Measurements from ENCODE around the gene PATL2. TPM values are rescaled to one million over a fixed set of nuclear protein-coding genes. Genes with fewer than 3 reads are reported as not detected.
"Not testable (repeated sequence)": the region's sequence is repeated elsewhere in the genome, so short reads cannot be mapped to it uniquely, and the experiment has no call there.

Gene PATL2
- polyA plus RNA-seq, 10 donors, result 0.55 to 2.1 (median 0.98) TPM

GRCh38 chr15:44654858-44655257 is 56.3 kb downstream of the PATL2 start:
- no peak for DNase-seq

- DNase-seq, result no peak
Measured at GRCh38 chr15:44647637-44648036, 63.5 kb downstream of the PATL2 start.

- no peak for DNase-seq
Measured at GRCh38 chr15:44647036-44647435, 64.1 kb downstream of the PATL2 start.

DNA sequence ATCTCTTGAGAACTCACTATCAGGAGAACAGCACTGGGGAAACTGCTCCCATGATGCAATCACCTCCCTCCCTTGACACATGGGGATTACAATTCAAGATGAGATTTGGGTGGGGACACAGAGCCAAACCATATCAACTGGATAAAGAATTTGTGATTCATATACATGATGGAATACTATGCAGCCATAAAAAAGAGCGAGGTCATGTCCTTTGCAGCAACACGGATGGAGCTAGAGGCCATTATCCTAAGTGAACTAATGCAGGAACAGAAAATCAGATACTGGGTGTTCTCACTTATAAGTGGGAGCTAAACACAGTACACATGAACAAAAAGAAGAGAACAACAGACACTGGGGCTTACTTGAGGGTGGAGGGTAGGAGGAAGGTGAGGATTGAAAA is 64.7 kb downstream of the PATL2 start:
- no peak for DNase-seq

DNA sequence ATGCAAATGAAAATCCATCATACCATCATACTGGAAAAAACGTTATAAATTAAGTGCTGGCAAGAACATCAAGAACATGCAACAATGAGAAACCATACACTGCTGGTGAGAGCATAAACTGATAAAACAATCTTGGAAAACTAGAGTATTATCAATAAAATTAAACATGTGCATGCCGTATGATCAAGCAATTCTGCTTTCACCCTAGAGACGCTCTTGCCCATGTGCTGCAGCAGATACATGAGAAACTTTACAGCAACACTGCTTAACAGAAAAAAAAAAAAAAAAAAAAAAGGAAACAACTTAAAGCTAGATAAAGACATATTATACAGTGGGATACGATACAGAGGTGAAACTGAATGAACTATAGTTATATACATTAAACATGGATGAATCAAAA is 69.5 kb downstream of the PATL2 start:
- DNase-seq, result no peak

GRCh38 chr15:44636976-44637375 is 74.1 kb downstream of the PATL2 start:
- DNase-seq, result no peak

DNA sequence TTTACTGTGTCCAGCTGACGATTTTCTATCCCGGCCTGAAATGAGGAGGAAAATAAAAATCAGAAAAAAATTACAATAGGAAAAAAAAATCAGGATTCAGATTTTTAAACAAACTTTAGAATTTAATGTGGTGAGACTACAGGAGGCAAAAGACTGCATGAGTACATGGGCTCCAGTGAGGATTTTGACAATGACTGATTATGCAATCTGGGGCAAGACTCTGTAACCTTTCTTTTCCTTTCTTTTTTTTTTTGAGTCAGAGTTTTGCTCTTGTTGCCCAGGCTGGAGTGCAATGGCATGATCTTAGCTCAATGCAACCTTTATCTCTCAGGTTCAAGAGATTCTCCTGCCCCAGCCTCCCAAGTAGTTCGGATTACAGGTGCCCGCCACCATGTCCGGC is 77.5 kb downstream of the PATL2 start:
- DNase-seq, result no peak

- DNase-seq, result not testable (repeated sequence)
Measured at GRCh38 chr15:44625286-44625685, 85.8 kb downstream of the PATL2 start.

DNA sequence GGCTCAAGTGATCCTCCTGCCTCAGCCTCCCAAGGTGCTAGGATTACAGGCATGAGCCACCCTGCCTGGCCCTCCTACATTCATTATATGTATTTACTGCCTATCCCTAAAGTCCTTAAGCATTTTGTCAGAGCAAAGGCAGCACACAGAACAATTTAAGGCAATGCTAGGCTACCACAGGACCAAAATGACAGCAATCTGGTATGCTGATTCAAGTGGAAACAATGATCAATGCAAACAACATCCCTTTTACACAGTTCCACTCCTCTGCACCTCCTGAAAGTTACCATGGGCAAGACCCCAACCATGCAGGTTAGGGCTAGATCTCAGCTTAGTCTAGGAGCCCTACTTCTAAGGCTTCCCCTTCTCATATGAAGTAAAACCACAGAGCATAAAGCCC is 87.9 kb downstream of the PATL2 start:
- no peak for DNase-seq

GRCh38 chr15:44620081-44620480 is 91.0 kb downstream of the PATL2 start:
- no peak for DNase-seq

DNA sequence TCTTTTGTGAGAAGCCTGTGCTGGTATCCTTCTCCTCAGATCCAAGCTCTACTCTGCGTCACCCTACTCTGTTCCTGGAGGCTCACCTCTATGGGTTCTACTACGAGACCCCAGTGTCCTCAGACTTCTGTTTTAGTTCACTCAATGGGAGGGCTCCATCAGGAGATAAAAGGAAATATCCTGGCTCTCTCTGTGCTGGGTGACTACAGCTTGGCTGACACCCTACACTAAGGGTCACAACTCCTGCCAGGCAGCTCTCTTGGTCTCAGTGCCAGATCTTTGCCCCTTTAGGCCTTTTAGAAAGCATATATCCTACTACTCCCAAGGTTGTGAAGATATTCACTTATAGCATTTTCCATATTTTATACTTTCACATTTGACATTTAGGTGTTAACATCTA is 94.1 kb downstream of the PATL2 start:
- no peak for DNase-seq

Other genes with a start within 250 kb of the PATL2 start
- 100 to 1,000 TPM in 1 of 10 donors, 10 to 100 TPM in 9; 72.3 to 103 (median 90.1) TPM for gene EIF3J, start 174.2 kb downstream of the PATL2 start, polyA plus RNA-seq (ENCODE audit: insufficient read length in 10 of 10)
- gene SPG11, start 47.7 kb downstream of the PATL2 start, polyA plus RNA-seq (ENCODE audit: insufficient read length in 10 of 10), result 10 to 100 TPM; 32.4 to 56.5 (median 38.3) TPM
- gene B2M, start 194 bp upstream of the PATL2 start, polyA plus RNA-seq (ENCODE audit: insufficient read length in 10 of 10), result 100 to 1,000 TPM; 518 to 943 (median 622) TPM
- gene TRIM69, start 25.2 kb upstream of the PATL2 start, polyA plus RNA-seq (ENCODE audit: insufficient read length in 10 of 10), result 10 to 100 TPM; 15.3 to 28.3 (median 24.9) TPM
- gene TERB2, start 245.4 kb upstream of the PATL2 start, polyA plus RNA-seq (ENCODE audit: insufficient read length in 10 of 10), result not detected

Measured in muscle of back (tissue), 11 donors.